Measurements from ENCODE around the gene PHRF1. TPM values are rescaled to one million over a fixed set of nuclear protein-coding genes. Genes with fewer than 3 reads are reported as not detected.

PHRF1 gene
- total and polyA plus RNA-seq, 2 of the 4 experiments (the other 2 are of a cell fraction): 10.9 to 17.5 TPM

DNA sequence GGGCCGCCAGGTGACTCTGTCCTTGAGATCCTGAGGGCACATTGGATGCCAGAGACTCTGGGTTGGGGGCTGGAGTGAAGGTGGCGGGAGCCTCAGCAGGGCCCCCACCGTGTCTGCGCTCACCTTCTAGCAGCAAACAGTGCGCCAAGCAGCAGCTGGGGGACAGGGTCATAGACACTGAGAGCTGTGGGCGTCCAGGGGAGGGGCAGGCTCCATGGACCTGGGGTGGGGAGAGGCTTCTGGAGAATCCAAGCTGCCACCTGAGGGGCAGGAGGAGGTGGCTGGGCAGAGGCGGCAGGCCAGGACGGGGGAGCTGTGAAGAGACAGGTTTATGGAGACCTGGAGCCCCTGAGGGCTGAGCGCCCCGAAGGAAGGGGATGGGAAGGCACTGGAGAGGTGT lies 8.0 kb downstream of the PHRF1 start:
- Histone ChIP-seq H2BK15ac (ENCODE audit: low read depth, low read length) (no peak overlapping the region), H3K23ac (ENCODE audit: low read depth, low read length) (no peak overlapping the region), H2AK9ac (replicated peaks; ENCODE audit: low read depth, low read length, poor library complexity) (no peak overlapping the region), H3K56ac (ENCODE audit: extremely low read depth, insufficient read depth, low read length) (no peak overlapping the region), H3K79me1 (ENCODE audit: low read depth in 1 of 2, low read length in 2 of 2) (peaks cover 23 to 70% of the 10 kb centered on the region in 2 experiments), H2AK5ac (ENCODE audit: low read depth, low read length) (no peak overlapping the region), H3K4me3 (ENCODE audit: insufficient read depth, low read depth, low read length) (no peak overlapping the region), H2BK20ac (ENCODE audit: low read depth, low read length) (no peak overlapping the region), H3K27ac (ENCODE audit: insufficient read depth, low read length) (no peak overlapping the region), H3K27me3 (ENCODE audit: control insufficient read depth, insufficient read depth, low read length) (no peaks in the 10 kb centered on the region), H3K36me3 (ENCODE audit: control insufficient read depth, insufficient read depth, low read length) (peaks cover 40% of the 10 kb centered on the region), H4K8ac (ENCODE audit: low read depth in 2 of 2, low read length in 2 of 2) (no peak overlapping the region), H4K91ac (ENCODE audit: insufficient read depth, low read depth, low read length) (no peak overlapping the region), H2AFZ (replicated peaks; ENCODE audit: low read length, poor library complexity) (no peak overlapping the region), H2BK120ac (ENCODE audit: low read depth, low read length) (no peak overlapping the region), H3K9ac (ENCODE audit: low read depth, low read length) (no peak overlapping the region), H3K18ac (ENCODE audit: low read depth, low read length) (no peak overlapping the region), H3K4ac (ENCODE audit: low read depth, low read length) (no peak overlapping the region), H3K4me2 (ENCODE audit: low read depth, low read length) (no peak overlapping the region), H4K20me1 (ENCODE audit: insufficient read depth, low read length) (peaks cover 78% of the 10 kb centered on the region), H3K14ac (replicated peaks; ENCODE audit: low read depth, low read length) (no peak overlapping the region), H3K9me1 (ENCODE audit: insufficient read depth, low read length) (peaks cover 17% of the 10 kb centered on the region), H4K5ac (ENCODE audit: low read depth, low read length) (no peak overlapping the region), H2BK5ac (ENCODE audit: low read depth, low read length, poor library complexity, severe bottlenecking) (no peak overlapping the region), H3K9me3 (ENCODE audit: control insufficient read depth, insufficient read depth, low read length) (no peaks in the 10 kb centered on the region), H3K4me1 (ENCODE audit: control insufficient read depth, insufficient read depth, low read length) (peaks cover 9% of the 10 kb centered on the region; the same call in 1 of the 2 replicates)
- 100% methylated on average over 2 of the region's 10 CpGs; no CpG with 5 or more reads in 1 of the 2 experiments for WGBS, 2 experiments (ENCODE audit: extremely low coverage in 2 of 2, insufficient read length in 1 of 2)
- in situ Hi-C loops (cut with MboI; ENCODE audit: low sequenced_read_pairs) (no loop called here), dilution Hi-C loops (cut with HindIII; ENCODE audit: low sequenced_read_pairs, unreplicated experiment) (no loop called here), intact Hi-C loops (cut with micrococcal nuclease) (no loop called here)
- ATAC-seq (ENCODE audit: low read depth) (no peak), DNase-seq (no peak)
- BruUV-seq (replicated peaks): no TSS peak
- ChIA-PET CTCF (no interaction called here), POLR2A (ENCODE audit: unreplicated experiment) (no interaction called here)
- TF ChIP-seq, protein P1, sequence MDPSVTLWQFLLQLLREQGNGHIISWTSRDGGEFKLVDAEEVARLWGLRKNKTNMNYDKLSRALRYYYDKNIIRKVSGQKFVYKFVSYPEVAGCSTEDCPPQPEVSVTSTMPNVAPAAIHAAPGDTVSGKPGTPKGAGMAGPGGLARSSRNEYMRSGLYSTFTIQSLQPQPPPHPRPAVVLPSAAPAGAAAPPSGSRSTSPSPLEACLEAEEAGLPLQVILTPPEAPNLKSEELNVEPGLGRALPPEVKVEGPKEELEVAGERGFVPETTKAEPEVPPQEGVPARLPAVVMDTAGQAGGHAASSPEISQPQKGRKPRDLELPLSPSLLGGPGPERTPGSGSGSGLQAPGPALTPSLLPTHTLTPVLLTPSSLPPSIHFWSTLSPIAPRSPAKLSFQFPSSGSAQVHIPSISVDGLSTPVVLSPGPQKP (IDR thresholded peaks at IDR 0.05; ENCODE audit: borderline replicate concordance, low read depth, low read length): no peak
- no peak for TF ChIP-seq MXI1 (IDR thresholded peaks at IDR 0.05; ENCODE audit: borderline replicate concordance, low read depth, low read length)
- no peak for TF ChIP-seq MAZ (IDR thresholded peaks at IDR 0.05; ENCODE audit: borderline replicate concordance, low read depth, low read length)
- TF ChIP-seq NFE2L2 (IDR thresholded peaks at IDR 0.05; ENCODE audit: low read depth, low read length): no peak
- no peak for TF ChIP-seq POLR2A (IDR thresholded peaks at IDR 0.05; ENCODE audit: low read depth, low read length)
- no peak for TF ChIP-seq MAFK (IDR thresholded peaks at IDR 0.05; ENCODE audit: low read depth, low read length)
- TF ChIP-seq BHLHE40 (IDR thresholded peaks at IDR 0.05; ENCODE audit: low read depth, low read length): no peak
- TF ChIP-seq RCOR1 (IDR thresholded peaks at IDR 0.05; ENCODE audit: insufficient replicate concordance, low read length): no peak
- TF ChIP-seq RFX5 (IDR thresholded peaks at IDR 0.05; ENCODE audit: low read depth, low read length): no peak
- TF ChIP-seq, protein P2, sequence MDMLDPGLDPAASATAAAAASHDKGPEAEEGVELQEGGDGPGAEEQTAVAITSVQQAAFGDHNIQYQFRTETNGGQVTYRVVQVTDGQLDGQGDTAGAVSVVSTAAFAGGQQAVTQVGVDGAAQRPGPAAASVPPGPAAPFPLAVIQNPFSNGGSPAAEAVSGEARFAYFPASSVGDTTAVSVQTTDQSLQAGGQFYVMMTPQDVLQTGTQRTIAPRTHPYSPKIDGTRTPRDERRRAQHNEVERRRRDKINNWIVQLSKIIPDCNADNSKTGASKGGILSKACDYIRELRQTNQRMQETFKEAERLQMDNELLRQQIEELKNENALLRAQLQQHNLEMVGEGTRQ (IDR thresholded peaks at IDR 0.05; ENCODE audit: low read depth, low read length): no peak
- TF ChIP-seq RAD21 (IDR thresholded peaks at IDR 0.05; ENCODE audit: low read length): no peak
- no peak for TF ChIP-seq FOS (IDR thresholded peaks at IDR 0.05; ENCODE audit: low read depth, low read length)

All from IMR-90 (cell line).